Measurements from ENCODE around the gene PRIM2.
"Not testable (repeated sequence)": the region's sequence is repeated elsewhere in the genome, so short reads cannot be mapped to it uniquely, and the experiment has no call there.

Gene PRIM2

DNA sequence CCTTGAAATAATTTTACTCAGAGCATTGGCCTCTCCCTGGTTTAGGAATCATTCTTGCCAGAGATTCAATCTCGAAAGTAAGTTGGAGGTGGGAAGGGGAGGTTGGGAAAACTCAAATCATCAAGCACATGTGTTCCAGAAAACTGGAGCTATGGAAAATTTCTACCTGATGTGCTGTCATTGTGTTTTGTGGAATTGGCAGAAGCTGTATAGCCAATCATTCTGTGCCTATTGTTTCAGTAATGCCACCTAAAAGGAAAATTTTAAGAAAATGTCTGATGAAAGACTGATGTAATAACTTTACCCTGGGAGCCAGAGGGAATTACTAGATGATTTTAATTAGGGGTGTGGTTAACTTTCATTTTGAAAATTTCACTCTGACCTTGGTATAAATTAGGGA lies 187.8 kb downstream of the PRIM2 start:
- not testable (repeated sequence) for DNase-seq (ENCODE audit: low spot score)

DNA sequence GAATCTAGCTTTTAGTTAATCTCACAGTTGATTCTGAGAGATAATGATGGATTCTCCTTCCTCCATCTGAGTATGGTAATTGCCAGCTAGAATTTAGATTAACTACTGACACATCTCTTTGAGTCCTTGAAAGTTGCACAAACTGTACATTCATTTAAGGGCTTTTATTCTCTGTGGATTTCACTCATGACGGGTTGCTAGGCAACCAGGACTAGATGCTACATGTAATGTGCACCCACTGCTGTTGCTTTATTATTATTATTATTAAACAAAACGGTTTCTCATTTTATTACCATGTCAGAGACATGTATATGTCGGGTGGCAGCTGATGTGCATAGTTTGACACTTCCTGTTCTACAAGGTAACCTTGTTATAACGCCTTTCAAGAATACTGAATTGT lies 193.0 kb downstream of the PRIM2 start:
- not testable (repeated sequence) for DNase-seq (ENCODE audit: low spot score)

DNA sequence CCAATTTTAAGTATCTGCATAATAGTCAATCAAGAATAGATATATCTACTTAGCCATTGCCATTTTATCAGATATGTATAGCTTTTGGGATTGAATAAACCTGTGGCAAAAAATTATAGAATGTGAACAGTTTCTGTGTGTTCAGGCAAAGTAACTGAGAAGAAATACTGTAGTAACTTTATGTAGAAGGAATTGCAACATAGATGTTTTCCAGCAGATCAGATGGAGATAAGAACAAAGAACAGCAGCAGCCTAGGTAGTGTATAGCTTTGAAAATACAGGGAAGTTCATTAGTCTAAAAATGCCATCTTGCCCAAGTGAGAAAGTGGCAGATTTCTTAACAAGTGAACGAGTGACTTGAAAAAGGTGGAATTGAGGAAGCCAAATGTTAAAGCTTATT lies 197.7 kb downstream of the PRIM2 start:
- DNase-seq (ENCODE audit: low spot score) = not testable (repeated sequence)

DNA sequence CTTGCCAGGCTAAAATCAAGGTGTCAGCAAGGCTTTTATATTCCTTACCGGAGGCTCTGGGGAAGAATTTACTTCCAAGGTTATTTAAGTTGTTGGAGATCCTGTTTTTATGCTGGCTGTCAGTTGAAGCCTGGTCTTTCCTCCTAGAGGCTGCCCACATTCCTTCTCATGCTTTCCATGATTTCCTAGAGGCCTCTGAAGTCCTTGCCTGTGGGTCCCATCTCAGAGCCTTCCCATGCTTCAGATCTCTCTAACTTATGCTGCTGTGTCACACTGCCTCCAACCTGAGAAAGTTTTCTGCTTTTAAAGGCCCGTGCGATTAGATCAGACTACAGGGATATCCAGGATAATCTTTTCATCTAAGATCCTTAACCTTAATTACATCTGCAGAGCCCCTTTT lies 198.4 kb downstream of the PRIM2 start:
- not testable (repeated sequence) for DNase-seq (ENCODE audit: low spot score)

DNA sequence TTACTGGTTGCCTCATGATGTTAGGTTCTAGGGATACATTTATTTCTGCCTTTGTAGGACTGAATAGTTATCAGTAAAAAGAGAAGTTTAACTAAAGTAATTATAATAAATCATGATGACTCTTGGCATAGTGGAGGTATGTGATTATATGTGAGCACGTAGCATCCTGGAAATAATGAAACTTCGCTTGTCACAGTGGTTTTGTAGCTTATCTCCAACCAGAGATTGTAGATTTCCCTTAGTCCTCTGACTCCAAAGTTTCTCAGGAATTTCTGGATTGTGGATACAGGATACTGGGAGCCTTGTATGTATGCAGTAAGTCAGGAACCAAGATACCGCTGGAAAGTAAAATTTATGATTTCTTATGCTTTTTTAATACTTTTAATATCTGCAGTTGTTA lies 199.3 kb downstream of the PRIM2 start:
- not testable (repeated sequence) for DNase-seq (ENCODE audit: low spot score)

DNA sequence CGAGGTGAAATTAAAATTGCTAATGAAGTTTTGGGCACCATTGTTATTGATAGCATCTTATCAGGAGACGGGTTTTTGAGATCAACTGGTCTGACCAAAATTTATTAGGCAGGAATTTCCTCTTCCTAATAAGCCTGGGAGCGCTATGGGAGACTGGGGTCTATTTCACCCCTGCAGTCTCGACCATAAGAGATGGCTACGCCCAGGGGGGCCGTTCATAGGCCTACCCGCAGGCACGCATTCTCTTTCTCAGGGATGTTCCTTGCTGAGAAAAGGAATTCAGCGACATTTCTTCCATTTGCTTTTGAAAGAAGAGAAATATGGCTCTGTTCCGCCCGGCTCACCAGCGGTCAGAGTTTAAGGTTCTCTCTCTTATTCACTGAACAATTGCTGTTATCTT lies 201.8 kb downstream of the PRIM2 start:
- DNase-seq (ENCODE audit: low spot score) = not testable (repeated sequence)

DNA sequence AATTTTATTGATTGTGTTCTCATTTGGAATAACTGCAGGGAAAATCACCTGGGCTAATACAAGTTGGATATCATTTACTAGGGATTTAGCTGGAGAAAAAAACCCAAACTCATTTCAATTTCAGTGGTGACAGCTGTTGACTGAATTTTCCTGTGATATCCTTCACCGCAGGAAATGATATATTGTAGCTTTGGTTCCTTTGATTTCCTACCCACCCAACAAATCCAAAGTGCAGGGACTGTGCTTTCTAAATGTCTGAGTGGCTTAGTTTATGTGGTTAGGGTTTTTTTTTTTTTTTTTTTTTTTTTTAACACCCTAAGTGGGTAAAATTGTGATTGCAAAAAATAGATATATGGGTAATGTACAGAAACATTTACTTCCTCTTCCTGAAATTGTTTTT lies 203.7 kb downstream of the PRIM2 start:
- not testable (repeated sequence) for DNase-seq (ENCODE audit: low spot score)

DNA sequence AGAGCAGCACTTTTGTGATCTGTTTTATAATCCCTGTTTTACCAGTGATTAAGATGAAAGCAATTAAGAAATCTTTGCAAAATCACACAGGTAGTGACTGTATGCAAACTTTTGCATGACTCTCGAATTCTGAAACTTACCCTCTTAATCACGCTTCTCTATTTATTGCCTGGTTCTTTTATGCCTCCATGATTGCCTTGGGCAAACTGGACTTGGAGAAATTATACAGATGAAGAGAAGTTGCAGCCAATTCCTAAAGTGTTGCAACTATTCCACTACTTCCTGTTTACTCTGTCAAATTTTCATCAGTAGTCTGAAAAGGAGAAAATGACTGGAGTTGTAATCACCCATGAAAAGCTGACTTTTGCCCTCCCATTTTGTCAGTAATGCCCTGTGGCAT lies 205.8 kb downstream of the PRIM2 start:
- not testable (repeated sequence) for DNase-seq (ENCODE audit: low spot score)

DNA sequence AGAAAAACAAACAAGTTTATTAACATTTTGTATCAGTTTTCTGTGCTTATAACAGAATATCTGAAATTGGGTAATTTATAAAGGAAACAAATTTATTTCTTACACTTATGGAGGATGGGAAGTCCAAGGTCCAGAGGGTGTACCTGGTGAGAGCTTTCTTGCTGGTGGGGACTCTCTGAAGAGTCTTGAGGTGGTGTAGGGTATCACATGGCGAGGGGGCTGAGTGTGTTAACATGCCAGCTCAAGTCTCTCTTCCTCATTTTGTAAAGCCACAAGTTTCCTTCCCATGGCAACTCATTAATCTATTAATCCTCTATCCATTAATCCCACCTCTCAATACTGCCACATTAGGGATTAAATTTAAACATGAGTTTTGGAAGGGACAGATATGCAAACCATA lies 212.3 kb downstream of the PRIM2 start:
- DNase-seq (ENCODE audit: low spot score) = not testable (repeated sequence)

DNA sequence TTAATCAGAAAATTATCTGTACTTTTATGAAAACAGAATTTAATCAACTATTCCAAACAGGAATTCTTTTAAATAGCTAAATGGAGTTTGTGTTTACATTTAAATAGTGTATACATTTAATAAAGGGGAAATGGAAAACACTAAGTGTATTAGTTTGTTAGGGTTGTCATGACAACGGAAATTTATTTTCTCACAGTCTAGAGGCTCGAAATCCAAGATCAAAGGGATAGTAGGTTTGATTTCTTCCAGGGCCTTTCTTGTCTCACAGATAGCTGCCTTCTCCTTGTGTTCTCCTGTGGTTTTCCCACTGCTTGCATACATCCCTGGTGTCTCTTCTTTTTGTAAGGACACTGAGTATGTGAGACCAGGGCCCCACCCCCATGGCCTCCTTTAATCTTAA lies 215.2 kb downstream of the PRIM2 start:
- not testable (repeated sequence) for DNase-seq (ENCODE audit: low spot score)

DNA sequence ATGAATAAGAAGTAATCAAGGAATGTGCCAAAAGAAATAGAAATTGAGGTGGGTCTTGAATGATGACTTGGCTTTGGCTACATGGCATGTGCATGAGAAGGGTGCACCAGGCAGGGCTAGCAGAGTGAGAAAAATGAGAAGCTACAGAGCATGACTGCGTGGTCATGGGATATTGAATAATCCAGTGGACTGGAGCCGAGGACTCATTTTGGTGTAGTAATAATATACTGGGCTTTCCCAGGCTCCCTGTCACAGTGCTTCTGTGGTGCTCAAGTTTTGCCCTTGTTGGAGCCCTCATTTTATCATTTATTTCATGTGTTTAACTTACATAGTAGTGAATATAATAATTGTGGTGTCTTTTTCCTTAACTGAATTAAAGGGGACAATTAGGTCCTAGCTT lies 217.7 kb downstream of the PRIM2 start:
- DNase-seq (ENCODE audit: low spot score) = not testable (repeated sequence)

DNA sequence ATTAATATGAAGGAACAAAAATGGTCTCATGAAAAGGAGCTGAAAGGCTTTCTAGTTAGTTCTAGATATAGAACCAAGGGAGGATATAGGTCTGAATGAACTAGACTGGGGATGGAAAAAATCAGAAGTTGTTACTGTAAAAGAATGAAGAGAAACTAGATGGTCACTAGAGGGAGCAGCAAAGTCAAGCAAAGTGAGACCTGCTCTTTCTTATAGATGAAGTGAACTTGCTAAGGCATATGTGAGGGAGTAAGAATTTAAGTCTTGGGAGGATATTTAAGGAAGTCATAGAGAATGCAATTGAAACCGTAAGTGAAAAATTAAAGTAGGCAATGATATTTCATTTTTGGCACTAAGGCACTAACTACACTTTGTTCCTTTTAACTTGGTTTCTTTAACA lies 218.6 kb downstream of the PRIM2 start:
- not testable (repeated sequence) for DNase-seq (ENCODE audit: low spot score)

DNA sequence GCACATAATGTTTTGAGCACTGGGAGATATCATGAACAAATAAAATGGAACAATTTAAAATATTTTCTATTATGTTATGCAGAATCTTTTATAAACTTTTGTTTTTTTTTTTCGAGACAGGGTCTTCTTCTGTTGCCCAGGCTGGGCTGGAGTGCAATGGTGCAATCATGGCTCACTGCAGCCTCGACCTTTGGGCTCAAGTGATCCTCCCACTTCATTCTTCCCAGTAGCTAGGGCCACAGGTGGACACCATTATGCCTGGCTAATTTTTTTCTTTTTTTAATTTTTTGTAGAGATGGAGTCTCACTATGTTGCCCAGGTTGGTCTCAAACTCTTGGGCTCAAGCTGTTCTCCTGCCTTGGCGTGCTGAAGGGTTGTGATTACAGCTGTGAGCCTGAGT lies 220.5 kb downstream of the PRIM2 start:
- DNase-seq (ENCODE audit: low spot score) = not testable (repeated sequence)

DNA sequence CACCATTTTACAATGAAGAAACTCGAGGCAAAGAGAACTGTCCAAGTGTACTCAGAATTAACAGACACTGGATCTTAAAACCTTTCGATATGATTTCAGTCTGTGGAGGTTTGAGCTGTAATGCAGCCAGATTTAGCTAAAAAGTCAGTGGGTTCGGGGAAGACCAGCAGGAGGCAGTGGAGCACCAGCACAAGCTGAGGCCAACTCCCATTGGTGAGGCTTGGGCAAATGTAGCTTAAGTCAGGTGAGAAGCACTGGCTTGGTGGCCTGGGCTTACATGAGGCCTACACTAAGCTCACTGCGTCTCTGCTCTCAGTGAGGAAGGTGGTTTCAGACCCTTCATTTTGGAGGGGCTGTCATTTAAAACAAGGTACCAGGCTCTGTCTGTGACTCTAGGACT lies 234.5 kb downstream of the PRIM2 start:
- DNase-seq (ENCODE audit: low spot score) = not testable (repeated sequence)

DNA sequence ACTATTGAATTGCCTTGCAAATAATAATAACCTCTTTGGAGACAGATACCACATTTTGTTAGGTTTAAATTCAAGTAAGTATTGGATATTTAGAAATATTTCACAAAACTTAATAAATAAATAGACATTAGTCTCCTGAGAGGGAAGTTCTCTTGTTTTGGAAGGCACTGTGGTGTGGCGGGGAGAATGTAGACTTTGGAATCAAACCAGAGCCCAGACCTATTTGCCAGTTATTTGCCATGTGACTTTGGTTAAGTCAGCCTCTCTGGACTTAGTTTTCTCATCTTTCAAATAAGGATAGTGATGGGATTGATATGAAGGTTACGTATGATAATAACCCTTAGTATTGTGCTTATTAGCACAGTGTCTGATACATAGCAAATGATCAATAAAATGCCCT lies 240.4 kb downstream of the PRIM2 start:
- not testable (repeated sequence) for DNase-seq (ENCODE audit: low spot score)

DNA sequence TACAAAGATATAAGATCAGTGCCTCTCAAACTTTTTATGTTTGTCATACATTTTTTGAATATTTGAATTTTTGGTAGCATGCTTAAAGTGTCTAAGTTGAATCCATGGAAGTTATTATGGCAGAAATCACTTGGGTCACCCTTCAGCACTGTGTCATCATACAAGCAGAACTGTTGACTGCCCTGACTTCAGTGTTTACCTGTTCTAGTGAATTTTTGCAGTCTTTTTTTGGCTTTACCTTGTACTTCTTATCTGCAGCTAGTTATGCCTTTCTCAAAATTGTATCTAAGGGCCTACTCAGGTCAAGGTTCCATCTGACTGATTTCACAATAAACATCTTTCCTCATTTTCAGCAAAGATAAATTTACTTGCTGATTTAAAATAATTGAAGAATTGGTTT lies 241.7 kb downstream of the PRIM2 start:
- not testable (repeated sequence) for DNase-seq (ENCODE audit: low spot score)

DNA sequence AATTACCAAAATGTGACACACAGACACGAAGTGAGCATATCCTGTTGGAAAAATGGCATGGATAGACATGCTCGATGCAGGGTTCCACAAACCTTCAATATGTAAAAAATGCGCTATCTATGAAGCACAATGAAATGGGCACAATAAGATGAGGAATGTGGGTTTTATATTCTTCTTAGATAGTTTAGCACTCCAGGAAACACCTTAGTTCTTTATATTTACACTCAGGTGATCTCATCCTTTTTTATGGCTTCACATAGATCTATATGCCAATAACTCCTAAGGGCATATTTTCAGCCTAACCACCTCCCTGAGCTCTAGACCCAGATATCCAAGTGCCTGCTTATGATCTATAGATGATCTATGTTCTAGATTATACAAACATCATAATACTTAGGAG lies 244.8 kb downstream of the PRIM2 start:
- DNase-seq (ENCODE audit: low spot score) = not testable (repeated sequence)

DNA sequence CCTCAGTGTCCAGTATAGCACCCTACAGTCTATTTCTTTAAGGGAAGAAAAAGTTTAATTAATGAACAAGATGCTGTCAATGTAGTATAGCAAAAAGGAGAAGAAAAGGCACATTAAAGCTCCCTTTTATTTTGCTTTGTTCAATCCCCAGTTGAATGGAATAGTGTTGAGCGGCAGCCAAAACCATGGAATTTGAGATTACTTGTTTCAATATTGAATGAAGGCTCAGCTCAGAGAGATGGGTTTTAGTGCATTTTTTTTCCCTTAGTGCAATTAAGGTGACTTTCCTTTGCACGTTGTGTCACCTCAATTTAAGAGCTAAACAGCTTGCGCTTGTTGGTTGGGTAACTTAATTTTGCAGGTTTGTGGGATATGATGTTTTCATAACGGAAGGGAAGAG lies 254.7 kb downstream of the PRIM2 start:
- DNase-seq (ENCODE audit: low spot score) = not testable (repeated sequence)

DNA sequence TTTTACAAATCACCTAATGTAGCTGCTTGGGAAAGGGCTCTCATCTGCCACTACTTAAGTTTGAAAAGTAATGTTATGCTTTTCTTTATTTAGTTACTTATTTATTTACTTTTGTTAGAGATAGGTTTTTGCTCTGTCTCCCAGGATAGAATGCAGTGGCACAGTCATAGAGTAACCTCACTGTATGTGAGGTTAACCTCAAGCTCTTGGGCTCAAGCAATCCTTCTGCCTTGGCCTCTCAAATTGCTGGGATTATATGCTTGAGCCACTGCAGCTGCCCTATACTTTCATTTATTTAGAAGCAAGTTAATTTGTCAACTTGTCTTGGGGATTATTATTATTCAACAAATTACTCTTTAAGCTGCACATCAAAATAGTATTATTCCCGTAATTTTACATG lies 255.4 kb downstream of the PRIM2 start:
- not testable (repeated sequence) for DNase-seq (ENCODE audit: low spot score)

DNA sequence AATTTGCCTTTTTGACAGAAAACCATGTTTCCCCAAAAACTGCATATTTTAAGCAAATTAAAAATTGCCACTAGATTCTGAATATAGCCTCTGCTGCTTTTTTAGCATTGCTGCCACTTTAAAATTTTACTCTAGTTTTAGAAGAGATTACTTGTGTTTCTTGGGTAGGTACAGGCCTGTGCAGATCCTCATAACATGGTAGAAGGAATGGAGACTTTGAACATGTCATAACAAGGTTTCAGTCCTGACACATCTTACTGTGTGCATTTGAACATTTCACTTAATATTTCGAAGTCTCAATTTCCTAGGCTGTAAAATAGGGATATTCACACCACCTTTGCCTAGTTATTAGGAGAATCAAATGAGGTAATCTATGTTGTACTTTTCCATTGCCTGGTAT lies 259.6 kb downstream of the PRIM2 start:
- DNase-seq (ENCODE audit: low spot score) = not testable (repeated sequence)

DNA sequence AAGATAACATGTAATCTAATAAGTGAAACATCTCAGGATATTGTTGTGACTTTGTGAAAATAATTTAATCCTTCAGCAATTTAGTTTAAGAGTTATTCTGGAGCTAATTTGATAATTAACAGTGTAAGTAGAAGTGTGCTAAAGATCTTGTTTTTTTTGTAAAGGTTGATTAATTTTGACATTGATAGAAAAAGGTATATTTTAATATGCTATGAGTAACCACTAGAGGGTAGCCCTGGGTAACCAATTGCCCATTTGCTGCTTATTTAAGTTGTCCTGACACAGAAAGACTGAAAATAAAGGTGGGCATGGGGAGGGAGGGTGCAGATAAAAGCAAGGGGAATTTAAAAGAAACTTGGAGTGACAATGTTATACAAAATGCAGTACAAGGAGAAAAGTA lies 262.1 kb downstream of the PRIM2 start:
- not testable (repeated sequence) for DNase-seq (ENCODE audit: low spot score)

DNA sequence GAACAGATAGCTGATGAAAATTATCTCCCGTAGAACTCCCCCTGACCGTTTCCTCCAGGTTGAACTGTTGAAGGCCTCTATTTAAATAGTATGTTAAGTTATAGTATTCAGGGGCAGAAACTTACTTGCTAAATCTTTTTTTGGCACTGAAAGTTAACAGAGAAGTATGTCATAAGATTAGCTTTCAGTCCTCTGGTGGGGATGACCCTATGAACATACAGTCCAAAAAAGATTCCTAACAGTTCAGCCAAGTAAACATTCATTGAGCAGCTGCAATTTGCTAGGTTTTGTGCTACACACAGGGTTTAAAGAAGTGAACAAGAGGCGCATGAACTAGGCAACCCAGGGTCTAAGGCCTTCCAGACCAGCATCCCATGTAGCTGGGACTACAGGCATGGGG lies 264.2 kb downstream of the PRIM2 start:
- DNase-seq (ENCODE audit: low spot score) = not testable (repeated sequence)

DNA sequence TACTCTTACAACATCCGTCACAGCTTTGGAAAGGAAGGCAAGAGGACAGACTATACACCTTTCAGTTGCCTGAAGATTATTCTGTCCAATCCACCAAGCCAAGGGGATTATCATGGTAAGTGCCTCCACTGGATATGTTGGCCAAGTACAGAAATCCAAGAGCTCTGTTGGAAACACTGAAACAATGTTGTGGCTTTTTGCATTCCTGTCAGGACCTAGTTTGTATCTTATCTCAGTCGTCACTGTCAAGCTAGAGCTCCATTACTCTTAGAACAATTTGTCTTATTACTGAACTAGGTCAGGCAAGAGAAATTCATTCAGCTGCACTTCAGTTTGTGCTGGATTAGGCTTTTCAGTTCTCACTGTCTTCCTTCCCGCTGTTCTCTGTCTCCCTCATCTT lies 283.7 kb downstream of the PRIM2 start:
- not testable (repeated sequence) for DNase-seq (ENCODE audit: low spot score)

DNA sequence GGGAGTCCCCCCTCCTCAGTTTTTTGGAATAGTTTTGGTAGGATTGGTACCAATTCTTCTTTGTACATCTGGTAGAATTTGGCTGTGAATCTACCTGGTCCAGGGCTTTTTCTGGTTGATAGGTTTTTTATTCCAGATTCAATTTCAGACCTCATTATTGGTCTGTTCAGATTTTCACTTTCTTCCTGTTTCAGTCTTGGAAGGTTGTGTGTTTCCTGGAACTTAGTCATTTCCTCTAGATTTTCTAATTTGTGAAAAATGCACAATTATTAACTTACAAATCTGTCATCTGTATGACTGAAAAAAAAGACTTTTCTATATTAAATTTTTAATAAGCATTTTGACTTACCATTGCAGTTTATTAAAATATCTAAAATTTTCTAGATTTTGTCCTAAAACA lies 287.9 kb downstream of the PRIM2 start:
- DNase-seq (ENCODE audit: low spot score) = not testable (repeated sequence)

DNA sequence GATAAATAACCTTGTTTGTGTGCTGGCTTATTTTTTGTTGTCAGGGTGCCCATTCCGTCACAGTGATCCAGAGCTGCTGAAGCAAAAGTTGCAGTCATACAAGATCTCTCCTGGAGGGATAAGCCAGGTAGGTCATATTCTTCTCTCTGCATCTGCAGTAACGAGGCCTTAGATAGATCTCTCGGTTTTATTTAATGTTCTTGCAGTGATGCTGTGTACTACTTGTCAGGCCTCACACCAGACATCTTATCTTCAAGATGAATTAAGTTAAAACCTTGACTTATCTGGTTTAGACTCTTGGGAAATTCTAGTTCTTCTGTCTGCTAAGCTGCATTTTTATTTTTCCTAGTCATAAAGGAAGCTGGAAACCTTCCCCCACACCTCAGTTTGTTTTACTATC lies 288.9 kb downstream of the PRIM2 start:
- DNase-seq (ENCODE audit: low spot score) = not testable (repeated sequence)

Measured in hematopoietic multipotent progenitor cell treated with erythropoietin and hydrocortisone succinate and interleukin-3 and kit ligand, for 17 days (in vitro differentiated cells).